ENCODE data around the gene AMBRA1.
"Not testable (repeated sequence)": the region's sequence is repeated elsewhere in the genome, so short reads cannot be mapped to it uniquely, and the experiment has no call there.

AMBRA1 gene

GRCh38 chr11:46520971-46521745 is 72.7 kb downstream of the AMBRA1 start:
- no peak overlapping the region for H3K4me3 ChIP-seq (replicated peaks; ENCODE audit: insufficient read depth, low read length)
- no peak overlapping the region; the same call in 1 of the 2 replicates for H3K27ac ChIP-seq (replicated peaks)
- TF ChIP-seq SPI1 (IDR thresholded peaks at IDR 0.05; ENCODE audit: borderline replicate concordance, low read depth): no peak
- TF ChIP-seq POLR2AphosphoS5 (IDR thresholded peaks at IDR 0.05; ENCODE audit: low read depth): no peak
- no peak for TF ChIP-seq REST (IDR thresholded peaks at IDR 0.05; ENCODE audit: insufficient replicate concordance, low read depth)
- TF ChIP-seq GABPA (IDR thresholded peaks at IDR 0.05; ENCODE audit: low read depth): no peak
- TF ChIP-seq CTCF (IDR thresholded peaks at IDR 0.05; ENCODE audit: insufficient read depth, low read length): no peak
- H3K27me3 ChIP-seq (ENCODE audit: insufficient read depth, poor library complexity, severe bottlenecking): no peaks in the 10 kb centered on the region
- no peak for DNase-seq (ENCODE audit: low read depth in 1 of 2, low spot score in 1 of 2)

- no peak for DNase-seq (ENCODE audit: low read depth in 1 of 2, low spot score in 1 of 2)
- H3K27ac ChIP-seq (replicated peaks): peak overlapping the region; percentile 63
- no peak for TF ChIP-seq POLR2AphosphoS5 (IDR thresholded peaks at IDR 0.05; ENCODE audit: low read depth)
- no peak for TF ChIP-seq SPI1 (IDR thresholded peaks at IDR 0.05; ENCODE audit: borderline replicate concordance, low read depth)
- TF ChIP-seq CTCF (IDR thresholded peaks at IDR 0.05; ENCODE audit: insufficient read depth, low read length): no peak
- no peak for TF ChIP-seq REST (IDR thresholded peaks at IDR 0.05; ENCODE audit: insufficient replicate concordance, low read depth)
- TF ChIP-seq GABPA (IDR thresholded peaks at IDR 0.05; ENCODE audit: low read depth): no peak
- H3K27me3 ChIP-seq (ENCODE audit: insufficient read depth, poor library complexity, severe bottlenecking): no peaks in the 10 kb centered on the region
- H3K4me3 ChIP-seq (replicated peaks; ENCODE audit: insufficient read depth, low read length): no peak overlapping the region
These were observed 74.5 kb downstream of the AMBRA1 start for GRCh38 chr11:46519351-46519750.

GRCh38 chr11:46518928-46519327 is 74.9 kb downstream of the AMBRA1 start:
- DNase-seq (ENCODE audit: low read depth in 1 of 2, low spot score in 1 of 2): peak in 1 of 2 experiments; percentile 86
- H3K27ac ChIP-seq (replicated peaks): peak overlapping the region; percentile 63
- not testable (repeated sequence) for H3K27me3 ChIP-seq (ENCODE audit: insufficient read depth, poor library complexity, severe bottlenecking); H3K4me3 ChIP-seq (replicated peaks; ENCODE audit: insufficient read depth, low read length)
- TF ChIP-seq SPI1 (IDR thresholded peaks at IDR 0.05; ENCODE audit: borderline replicate concordance, low read depth): peak; percentile 40; the same call in 1 of the 2 replicates
- peak; percentile 48 for TF ChIP-seq REST (IDR thresholded peaks at IDR 0.05; ENCODE audit: insufficient replicate concordance, low read depth)
- TF ChIP-seq POLR2AphosphoS5 (IDR thresholded peaks at IDR 0.05; ENCODE audit: low read depth): peak; percentile 75
